ENCODE measurements around the gene MICAL3.

- TF ChIP-seq EZH2 (IDR thresholded peaks at IDR 0.05; ENCODE audit: insufficient read depth, poor library complexity, severe bottlenecking) (no peak), EZH2phosphoT487 (IDR thresholded peaks at IDR 0.05; ENCODE audit: insufficient read depth, low read depth) (no peak)
These were observed 104.2 kb downstream of the MICAL3 start for GRCh38 chr22:17920145-17920605.

All from GM23248 (cell line).